Activated CD4-positive, CD25-positive, alpha-beta regulatory T cell treated with anti-CD3 and anti-CD28 coated beads, Interleukin-2, amount 50 U/mL, for 72 hours (primary cell): ENCODE data around the gene UCHL3.

ENCODE experiments used
- DNase-seq: peaks from one replicate; pipeline ENCODE4 v3.0.0; 2021

The UCHL3 gene

DNA sequence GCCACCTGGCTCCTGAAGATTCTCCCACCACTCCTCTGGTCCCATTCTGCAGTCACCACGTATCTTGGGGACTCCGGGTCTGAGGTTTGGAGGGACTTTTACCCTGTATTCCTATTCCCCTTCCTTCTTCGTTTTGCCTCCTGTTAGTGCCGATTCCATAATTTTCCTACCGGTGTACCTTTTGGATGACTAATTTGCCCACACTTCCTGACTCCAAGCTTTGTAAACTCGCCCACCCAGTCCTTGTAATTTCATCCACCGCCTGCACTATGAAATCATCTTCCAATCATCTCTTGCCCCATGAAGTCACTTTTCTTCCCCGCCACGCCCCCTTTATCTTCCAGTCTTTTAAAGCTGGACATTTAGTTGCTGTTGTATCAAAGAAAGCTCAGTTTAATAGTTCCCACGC lies 572 bp downstream of the UCHL3 start:
- DNase-seq, result no peak

DNA sequence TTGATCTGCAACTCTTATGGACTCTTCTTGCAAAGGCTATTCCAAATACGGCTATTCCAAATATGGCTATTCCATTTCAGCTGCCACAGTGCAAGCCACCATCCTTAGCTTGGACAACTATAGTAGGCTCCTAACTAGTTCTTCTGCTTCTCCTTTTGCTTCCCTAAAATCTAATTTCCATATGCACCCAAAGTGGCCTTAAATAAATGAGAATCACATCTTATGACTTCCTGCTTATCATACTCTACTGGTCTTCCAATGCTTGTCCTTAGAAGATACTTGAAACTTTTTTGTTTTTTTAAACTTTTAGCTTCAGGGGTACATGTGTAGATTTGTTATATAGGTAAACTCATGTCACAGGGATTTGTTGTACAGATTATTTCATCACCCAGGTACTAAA lies 4.9 kb downstream of the UCHL3 start:
- no peak for DNase-seq

- DNase-seq, result no peak
Measured at GRCh38 chr13:75554981-75555380, 5.4 kb downstream of the UCHL3 start.

GRCh38 chr13:75555836-75556235 lies 6.2 kb downstream of the UCHL3 start:
- DNase-seq, result no peak

GRCh38 chr13:75556961-75557360 lies 7.4 kb downstream of the UCHL3 start:
- no peak for DNase-seq

GRCh38 chr13:75558145-75558840 lies 8.7 kb downstream of the UCHL3 start:
- no peak for DNase-seq

- no peak for DNase-seq
Measured at GRCh38 chr13:75566658-75567057, 17.1 kb downstream of the UCHL3 start.

DNA sequence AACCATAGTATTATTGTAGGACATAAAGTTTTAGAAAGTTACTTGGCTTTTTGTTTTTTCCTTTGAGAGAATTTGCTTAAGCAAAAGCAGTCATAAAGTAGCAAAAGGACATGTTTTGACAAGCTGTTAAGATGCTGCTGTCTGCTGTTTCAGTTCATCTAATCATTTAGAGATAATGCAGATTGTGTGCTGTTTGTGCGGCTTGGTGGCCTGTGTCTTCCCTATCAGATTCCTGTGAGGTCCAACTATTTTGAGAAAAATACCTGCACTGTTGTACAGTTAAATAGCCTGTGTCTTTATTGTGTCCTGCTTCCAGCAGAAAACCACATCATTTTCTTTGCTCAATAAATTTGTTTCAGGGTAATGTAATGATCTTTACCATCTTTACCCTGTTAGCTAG lies 20.0 kb downstream of the UCHL3 start:
- DNase-seq, result no peak

DNA sequence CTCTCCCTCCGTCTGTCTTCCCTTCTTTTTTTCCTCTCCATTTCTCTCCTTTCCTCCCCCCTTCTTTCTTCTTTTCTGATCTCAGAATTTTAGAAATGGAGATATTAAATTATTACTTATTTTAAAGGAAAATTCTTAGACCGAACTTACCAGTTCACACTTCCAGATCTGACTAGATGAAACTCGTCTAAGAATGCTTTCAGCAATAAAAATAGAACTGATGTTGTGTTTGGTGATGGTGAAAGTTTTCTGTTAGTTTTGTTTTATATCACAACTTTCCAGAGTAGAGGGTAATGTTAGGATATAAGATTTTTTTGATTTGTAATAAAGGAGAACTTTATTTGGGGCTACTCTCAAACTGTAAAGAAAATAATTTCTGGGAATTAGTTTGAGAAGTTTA lies 29.9 kb downstream of the UCHL3 start:
- DNase-seq, result no peak

- no peak for DNase-seq
Measured at GRCh38 chr13:75581874-75582640, 32.5 kb downstream of the UCHL3 start.

DNA sequence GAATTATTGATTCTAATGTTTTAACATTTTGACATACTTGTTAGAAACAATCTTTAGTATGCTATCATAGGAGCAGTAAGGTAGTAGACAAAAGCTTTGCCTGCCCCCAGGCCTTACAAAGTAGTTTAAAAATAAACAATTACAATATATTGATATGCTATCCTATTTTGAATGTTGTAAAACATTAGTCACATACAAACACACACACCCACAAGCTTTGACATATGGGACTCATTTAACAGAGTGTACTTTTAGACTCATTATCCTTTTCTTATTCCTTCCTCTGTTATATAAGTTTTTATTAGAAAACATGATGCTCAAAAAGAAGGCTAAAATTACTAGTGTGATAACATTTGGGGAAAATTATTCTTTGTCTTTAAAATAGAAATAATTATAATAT lies 33.5 kb downstream of the UCHL3 start:
- no peak for DNase-seq

GRCh38 chr13:75585153-75585552 lies 35.6 kb downstream of the UCHL3 start:
- DNase-seq, result no peak

DNA sequence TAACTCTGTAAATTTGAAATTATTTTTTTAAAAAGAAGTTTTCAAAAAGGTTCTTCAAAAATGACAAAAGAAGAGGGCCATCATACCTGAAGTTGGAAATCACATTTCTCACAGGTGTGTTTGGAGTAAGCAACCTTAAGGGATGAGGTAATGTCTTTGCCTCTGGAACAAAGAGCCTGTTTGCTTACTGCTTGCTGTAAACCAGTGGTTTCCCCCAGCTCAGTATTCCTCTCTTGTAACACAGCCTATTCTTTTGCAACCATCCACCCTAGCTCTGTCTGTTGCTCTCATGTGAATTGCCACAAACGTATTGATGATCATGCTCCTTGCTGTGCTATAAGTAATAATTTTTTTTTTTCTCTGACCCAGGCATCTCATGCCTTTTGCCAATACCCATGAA lies 38.1 kb downstream of the UCHL3 start:
- no peak for DNase-seq

DNA sequence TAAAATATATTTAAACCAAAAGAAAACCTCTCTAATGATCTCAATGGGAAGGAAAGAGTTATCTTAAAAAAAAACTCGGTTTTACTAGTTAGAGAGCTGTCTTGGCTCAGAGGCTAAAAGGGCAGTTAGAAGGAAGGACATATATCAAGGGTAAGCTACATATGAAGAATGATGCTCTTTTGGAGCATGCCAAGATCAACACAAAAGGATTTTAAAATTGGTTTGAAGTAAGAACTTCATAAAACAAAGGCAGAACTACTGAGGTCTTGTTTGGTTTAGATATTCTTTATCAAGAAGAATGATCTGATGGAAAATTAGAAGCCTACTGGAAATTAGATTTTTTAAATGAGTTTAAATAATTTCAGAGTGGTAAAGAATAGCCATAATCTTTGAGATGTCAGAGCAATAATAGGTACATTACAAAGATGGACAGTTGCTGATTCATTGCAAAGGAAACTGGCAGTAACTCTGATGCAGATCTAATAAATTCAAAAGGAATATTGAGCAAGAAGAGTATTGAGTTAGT lies 47.1 kb downstream of the UCHL3 start:
- DNase-seq, result no peak

DNA sequence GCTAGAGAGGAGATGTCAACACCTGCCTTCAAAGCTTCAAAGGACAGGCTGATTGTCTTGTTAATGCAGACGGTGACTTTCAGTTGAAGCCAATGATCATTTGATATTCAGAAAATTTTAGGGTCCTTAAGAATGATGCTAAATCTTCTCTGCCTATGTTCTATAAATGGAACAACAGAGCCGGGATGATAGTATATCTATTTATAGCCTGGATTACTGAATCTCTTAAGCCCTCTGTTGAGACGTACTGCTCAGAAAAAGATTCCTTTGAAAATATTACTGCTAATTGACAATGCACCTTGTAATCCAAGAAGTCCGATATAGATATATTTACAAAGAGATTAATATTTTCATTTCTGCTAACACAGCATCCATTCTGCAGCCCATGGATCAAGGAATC lies 50.8 kb downstream of the UCHL3 start:
- no peak for DNase-seq

GRCh38 chr13:75603038-75603437 lies 53.4 kb downstream of the UCHL3 start:
- no peak for DNase-seq

GRCh38 chr13:75607447-75607846 lies 57.9 kb downstream of the UCHL3 start:
- DNase-seq, result no peak

- no peak for DNase-seq
Measured at GRCh38 chr13:75610466-75610865, 60.9 kb downstream of the UCHL3 start.

DNA sequence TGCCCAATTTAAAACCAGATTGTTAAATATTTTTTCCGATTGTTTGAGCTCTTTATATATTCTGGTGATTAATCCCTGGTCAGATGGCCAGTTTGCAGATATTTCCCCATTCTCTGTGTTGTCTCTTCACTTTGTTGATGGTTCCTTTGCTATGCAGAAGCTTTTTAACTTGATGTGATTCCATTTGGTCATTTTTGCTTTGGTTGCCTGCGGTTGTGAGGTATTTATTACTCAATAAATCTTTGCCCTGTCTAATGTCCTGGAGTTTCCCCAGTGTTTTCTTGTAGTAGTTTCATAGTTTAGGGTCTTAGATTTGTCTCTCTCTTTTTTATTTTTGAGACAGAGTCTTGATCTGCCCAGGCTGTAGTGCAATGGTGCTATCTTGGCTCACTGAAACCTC lies 62.8 kb downstream of the UCHL3 start:
- no peak for DNase-seq

DNA sequence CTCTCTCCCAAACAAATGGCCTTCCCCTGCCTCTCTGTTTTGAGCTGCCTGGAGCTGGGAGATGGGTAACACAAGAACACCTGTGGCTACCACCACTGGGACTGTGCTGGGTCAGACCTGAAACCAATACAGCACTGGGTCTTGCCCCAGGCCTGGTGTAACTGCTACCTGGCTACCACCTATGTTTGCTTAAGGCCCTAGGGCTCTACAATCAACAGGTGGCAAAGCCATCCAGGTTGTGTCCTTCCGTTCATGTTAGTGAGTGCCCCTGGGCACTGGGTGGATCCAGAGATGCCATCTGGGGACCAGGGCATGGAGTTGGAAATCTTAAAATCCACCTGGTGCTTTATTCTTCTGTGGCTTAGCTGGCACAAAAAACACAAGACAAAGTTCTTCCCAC lies 67.6 kb downstream of the UCHL3 start:
- DNase-seq, result no peak

DNA sequence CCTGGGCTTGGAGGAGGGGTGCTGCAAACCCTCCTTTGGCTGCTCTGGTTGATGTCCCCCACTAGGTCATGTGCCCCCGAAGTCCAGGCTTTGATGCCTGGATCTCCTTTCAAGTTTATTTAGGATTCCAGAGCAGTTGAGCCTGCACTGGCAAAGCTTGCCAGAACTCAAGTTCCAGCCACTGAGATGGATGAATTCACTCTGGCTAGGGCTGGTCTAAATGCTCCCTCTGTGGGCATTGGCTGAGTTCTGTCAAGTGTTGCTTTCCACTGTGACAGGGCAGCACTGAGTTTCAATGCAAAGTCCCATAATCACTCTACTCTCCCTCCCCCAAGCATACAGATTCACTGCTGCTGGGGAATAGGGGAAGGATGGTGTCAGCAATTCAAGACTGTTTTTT lies 68.7 kb downstream of the UCHL3 start:
- DNase-seq, result no peak

DNA sequence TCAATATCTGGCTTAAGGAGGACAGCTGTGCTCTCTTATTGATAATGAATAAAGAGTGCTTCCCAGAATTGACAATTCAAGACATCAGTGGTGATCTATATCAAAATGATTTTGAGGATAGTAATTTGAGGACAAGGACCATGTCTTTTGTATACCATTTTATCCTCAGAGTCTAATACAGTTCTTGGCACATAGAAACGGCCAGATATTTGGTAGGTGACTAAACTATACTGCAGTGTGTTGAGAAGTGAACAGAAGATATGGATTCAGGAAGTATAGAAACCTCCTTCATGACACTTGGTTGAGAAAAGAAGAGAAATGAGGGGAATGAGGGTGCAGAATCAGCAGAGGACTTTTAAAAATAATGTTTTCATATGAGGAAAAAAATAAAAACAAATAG lies 70.4 kb downstream of the UCHL3 start:
- DNase-seq, result no peak

DNA sequence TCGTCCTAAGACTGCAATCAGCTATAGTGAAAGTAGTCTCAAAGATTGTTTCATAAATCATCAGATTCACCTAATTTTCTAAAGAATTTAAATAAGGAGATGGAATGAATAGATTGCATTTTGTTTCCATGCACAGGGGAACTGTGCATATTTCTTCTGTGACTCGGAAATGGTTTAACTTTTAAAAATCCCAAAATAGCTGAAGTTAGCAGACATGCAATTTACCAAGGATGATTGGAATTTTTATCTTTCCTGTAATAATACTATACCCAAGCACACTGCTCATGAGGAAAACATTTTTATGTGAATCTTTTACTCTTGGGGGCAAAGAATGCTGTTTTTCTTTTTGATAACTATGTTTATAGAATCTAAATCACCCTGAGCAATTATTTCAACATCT lies 71.6 kb downstream of the UCHL3 start:
- no peak for DNase-seq

DNA sequence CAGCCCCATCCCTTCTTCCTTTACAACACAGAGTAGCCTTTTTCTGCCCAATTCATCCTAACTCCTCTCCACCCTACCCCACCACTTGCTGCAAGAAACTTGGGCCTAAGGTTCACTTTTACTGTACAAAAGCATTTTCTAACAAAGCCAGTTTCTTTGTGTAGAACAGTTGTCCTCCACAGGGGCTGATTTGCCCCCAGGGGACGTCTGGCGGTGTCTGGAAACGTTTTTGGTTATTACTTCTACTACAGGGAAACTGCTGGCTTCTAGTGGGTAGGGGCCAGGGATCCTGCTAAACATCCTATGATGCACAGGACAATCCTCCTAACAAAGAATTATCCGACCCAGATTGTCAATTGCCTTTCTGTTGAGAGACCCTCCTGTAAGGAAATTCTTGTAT lies 79.2 kb downstream of the UCHL3 start:
- no peak for DNase-seq

- DNase-seq, result no peak
Measured at GRCh38 chr13:75633285-75633684, 83.7 kb downstream of the UCHL3 start.
